PC-3 (cell line): ENCODE measurements around the gene RTP5.

Experiments used
- CTCF ChIP-seq: fragments of 300-600 bp; sonication (generic); conservative IDR thresholded peaks from 2 replicates; pipeline ENCODE4 v1.5.1; 2017; ENCODE audit warnings: antibody characterized with exemption, low read depth, mild to moderate bottlenecking, low read length
- EZH2 ChIP-seq: fragments of 300-600 bp; sonication (generic); IDR thresholded peaks from one replicate; pipeline ENCODE4 v1.6.1; 2017; ENCODE audit warnings: antibody characterized with exemption, mild to moderate bottlenecking, low read length; ENCODE audit not compliant: unreplicated experiment
- EZH2phosphoT487 ChIP-seq: fragments of 300-600 bp; sonication (generic); IDR thresholded peaks from 2 replicates; pipeline ENCODE4 v1.6.1; 2018; ENCODE audit warnings: mild to moderate bottlenecking, antibody characterized with exemption, low read length, borderline replicate concordance

- no peak for TF ChIP-seq EZH2
- no peak for TF ChIP-seq CTCF
- TF ChIP-seq EZH2phosphoT487 = no peak
Observed at GRCh38 chr2:241850544-241851324, 18.8 kb upstream of the RTP5 start.
